GM23338 (cell line): Measurements from ENCODE around the gene SYNPO. TPM values are rescaled to one million over a fixed set of nuclear protein-coding genes. Genes with fewer than 3 reads are reported as not detected.

Experiments
- ATAC-seq: fragments of 200-7000 bp; cut with Tn5 transposase; 3 replicates; pipeline ENCODE4 v1.9.1; 2020
- DNase-seq: peaks from one replicate; pipeline ENCODE4 v3.0.0-alpha.2; 2015; ENCODE audit warnings: low spot score
- H2AFZ ChIP-seq: fragments of 200-600 bp; sonication (generic); 2 replicates; pipeline ENCODE4 v1.8.0; 2016; ENCODE audit warnings: antibody characterized with exemption, mild to moderate bottlenecking, moderate library complexity
- H3F3A ChIP-seq: fragments of 200-600 bp; sonication (generic); replicated peaks from 2 replicates; pipeline ENCODE4 v1.8.0; 2017; ENCODE audit warnings: antibody characterized with exemption, mixed run types, low read depth
- H3K27ac ChIP-seq: fragments of 200-600 bp; sonication (generic); 2 replicates; pipeline ENCODE4 v1.6.1; 2016; ENCODE audit warnings: low read depth
- H3K27me3 ChIP-seq: fragments of 200-600 bp; sonication (generic); 2 replicates; pipeline ENCODE4 v1.8.0; 2016; ENCODE audit warnings: mild to moderate bottlenecking, mixed run types, moderate library complexity; ENCODE audit not compliant: insufficient read depth
- H3K36me3 ChIP-seq: fragments of 200-600 bp; sonication (generic); 2 replicates; pipeline ENCODE4 v1.8.0; 2016; ENCODE audit warnings: mild to moderate bottlenecking; ENCODE audit not compliant: insufficient read depth
- H3K4me1 ChIP-seq: fragments of 200-600 bp; sonication (generic); 2 replicates; pipeline ENCODE4 v1.8.0; 2016; ENCODE audit warnings: mild to moderate bottlenecking, moderate library complexity; ENCODE audit not compliant: insufficient read depth
- H3K4me2 ChIP-seq: fragments of 200-600 bp; sonication (generic); 2 replicates; pipeline ENCODE4 v1.7.1; 2017; ENCODE audit warnings: mixed run types
- H3K4me3 ChIP-seq: fragments of 200-600 bp; sonication (generic); 2 replicates; pipeline ENCODE4 v1.6.1; 2016; ENCODE audit warnings: mixed run types
- H3K79me2 ChIP-seq: fragments of 200-600 bp; sonication (generic); replicated peaks from 2 replicates; pipeline ENCODE4 v1.8.0; 2017; ENCODE audit warnings: mild to moderate bottlenecking; ENCODE audit not compliant: insufficient read depth
- H3K9me2 ChIP-seq: fragments of 200-600 bp; sonication (generic); 2 replicates; pipeline ENCODE4 v1.8.0; 2017; ENCODE audit not compliant: insufficient read depth
- H4K20me1 ChIP-seq: fragments of 200-600 bp; sonication (generic); replicated peaks from 2 replicates; pipeline ENCODE4 v1.8.0; 2017; ENCODE audit warnings: mild to moderate bottlenecking; ENCODE audit not compliant: insufficient read depth
- H3K27ac Mint-ChIP-seq: 2 replicates; pipeline ENCODE4 v1.8.0; 2020; ENCODE audit warnings: inconsistent platforms, mild to moderate bottlenecking, moderate library complexity, mixed read lengths
- H3K27me3 Mint-ChIP-seq: 3 replicates; pipeline ENCODE4 v1.8.0; 2022; ENCODE audit warnings: low read depth, mild to moderate bottlenecking, moderate library complexity, mixed read lengths, inconsistent platforms; ENCODE audit not compliant: insufficient read depth, poor library complexity
- H3K36me3 Mint-ChIP-seq: 3 replicates; pipeline ENCODE4 v1.8.0; 2021; ENCODE audit warnings: low read depth, mild to moderate bottlenecking, inconsistent platforms, moderate library complexity, mixed read lengths
- H3K4me1 Mint-ChIP-seq: 3 replicates; pipeline ENCODE4 v1.8.0; 2020; ENCODE audit warnings: mild to moderate bottlenecking, inconsistent platforms, mixed read lengths
- H3K4me3 Mint-ChIP-seq: 3 replicates; pipeline ENCODE4 v1.8.0; 2021; ENCODE audit warnings: moderate library complexity, mild to moderate bottlenecking, inconsistent platforms, mixed read lengths
- H3K9me3 Mint-ChIP-seq: 3 replicates; pipeline ENCODE4 v1.8.0; 2020; ENCODE audit warnings: moderate library complexity, mild to moderate bottlenecking, inconsistent platforms, mixed read lengths
- CREB1 ChIP-seq: fragments of 250-450 bp; sonication (Bioruptor Pico); IDR thresholded peaks from 2 replicates; pipeline ENCODE4 v1.5.0; 2020; ENCODE audit warnings: low read depth, mild to moderate bottlenecking, moderate library complexity
- EZH2 ChIP-seq: fragments of 200-600 bp; sonication (generic); IDR thresholded peaks from one replicate; pipeline ENCODE4 v1.8.0; 2017; ENCODE audit warnings: antibody characterized with exemption, mild to moderate bottlenecking, low read depth; ENCODE audit not compliant: unreplicated experiment
- EZH2phosphoT487 ChIP-seq: fragments of 200-600 bp; sonication (generic); IDR thresholded peaks from one replicate; pipeline ENCODE4 v1.8.1; 2018; ENCODE audit warnings: antibody characterized with exemption; ENCODE audit not compliant: unreplicated experiment
- JUNB ChIP-seq: IDR thresholded peaks from one replicate; pipeline ENCODE4 v1.6.1; 2016; ENCODE audit warnings: antibody characterized with exemption; ENCODE audit not compliant: unreplicated experiment
- NANOG ChIP-seq: IDR thresholded peaks from 2 replicates; pipeline ENCODE4 v1.6.1; 2016; ENCODE audit warnings: antibody characterized with exemption, borderline replicate concordance
- POLR2AphosphoS5 ChIP-seq: IDR thresholded peaks from 2 replicates; pipeline ENCODE4 v1.6.1; 2016; ENCODE audit warnings: antibody characterized with exemption, low read depth
- STAT1 ChIP-seq: IDR thresholded peaks from one replicate; pipeline ENCODE4 v1.6.1; 2016; ENCODE audit warnings: antibody characterized with exemption; ENCODE audit not compliant: unreplicated experiment
- ZNF114 ChIP-seq: fragments of 250-450 bp; sonication (Bioruptor Pico); IDR thresholded peaks from 2 replicates; pipeline ENCODE4 v1.5.0; 2020; ENCODE audit warnings: mild to moderate bottlenecking, moderate library complexity
- ZNF331 ChIP-seq: fragments of 250-450 bp; sonication (Bioruptor Pico); IDR thresholded peaks from 2 replicates; pipeline ENCODE4 v1.5.0; 2020; ENCODE audit warnings: low read depth, mild to moderate bottlenecking, moderate library complexity
- ZNF462 ChIP-seq: fragments of 250-450 bp; sonication (Bioruptor Pico); IDR thresholded peaks from 2 replicates; pipeline ENCODE4 v1.5.0; 2020; ENCODE audit warnings: mild to moderate bottlenecking, moderate library complexity
- polyA plus RNA-seq: library from polyadenylated mRNA; unstranded; fragments of >200 nt; fragmentation: Nextera tagmentation; extraction: Ambion mirVana; gene quantifications from 2 replicates; pipeline ENCODE4 v1.2.1, GENCODE V29; 2016
- total RNA-seq: library from RNA; depleted of rRNA; stranded (reverse); fragments of >200 nt; shearing (Covaris generic); gene quantifications from 2 replicates; pipeline ENCODE4 v1.2.3, GENCODE V29; 2014
- TF ChIP-seq, protein P1 (sequence below): IDR thresholded peaks from 2 replicates; pipeline ENCODE4 v1.6.1; 2016; ENCODE audit warnings: antibody characterized with exemption
- TF ChIP-seq, protein P2 (sequence below), 2 experiments: fragments of 200-600 bp in 1 of 2; sonication (generic) in 1 of 2; conservative IDR thresholded peaks; 2 replicates each; pipeline versions ENCODE4 v1.5.1 to v1.6.1; 2016 to 2017; ENCODE audit warnings: antibody characterized with exemption in 2 of 2, low read depth in 2 of 2, mild to moderate bottlenecking in 2 of 2, moderate library complexity in 1 of 2
- TF ChIP-seq, protein P3 (sequence below): IDR thresholded peaks from one replicate; pipeline ENCODE4 v1.6.1; 2018; ENCODE audit warnings: antibody characterized with exemption; ENCODE audit not compliant: unreplicated experiment

The SYNPO gene
- total and polyA plus RNA-seq, 2 experiments from 2014 or later: 0.16 to 1.3 TPM

DNA sequence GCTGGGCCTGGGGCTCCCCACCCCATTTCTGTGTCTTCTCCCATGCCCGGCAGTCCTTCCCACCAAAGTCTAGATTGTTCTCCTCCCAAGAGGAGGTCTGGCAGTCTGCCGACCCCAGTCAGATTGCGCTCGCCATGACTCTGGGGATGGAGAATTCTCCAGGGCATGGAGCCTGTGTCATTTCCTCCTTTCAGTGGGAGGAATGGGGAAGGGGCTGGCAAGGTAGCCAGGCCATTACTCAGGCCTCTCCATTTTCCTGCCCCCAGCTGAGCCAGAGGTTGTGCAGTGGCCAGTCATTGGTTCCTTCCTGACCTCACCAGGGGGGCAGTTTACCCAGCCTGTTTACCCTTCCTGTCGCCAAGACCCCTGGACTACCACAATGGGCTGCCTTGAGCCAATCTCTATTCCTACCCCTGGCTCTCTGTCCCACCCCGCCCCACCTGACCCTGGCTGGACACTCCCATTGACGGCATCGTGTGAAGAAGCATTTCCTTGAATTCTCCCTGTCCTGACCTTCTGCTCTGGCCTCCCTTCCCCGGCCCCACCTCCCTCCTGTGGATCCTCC, 628 bp downstream of the SYNPO start:
- Mint-ChIP-seq H3K4me1 (peaks cover 41% of the 10 kb centered on the region), H3K27me3 (peaks cover 8% of the 10 kb centered on the region), H3K36me3 (no peaks in the 10 kb centered on the region), H3K27ac (no peak overlapping the region), H3K9me3 (no peaks in the 10 kb centered on the region), H3K4me3 (no peak overlapping the region)
- Histone ChIP-seq H3K36me3 (no peaks in the 10 kb centered on the region), H3K27ac (no peak overlapping the region), H3K4me2 (no peak overlapping the region), H3K79me2 (no peaks in the 10 kb centered on the region), H3K27me3 (no peaks in the 10 kb centered on the region), H3K4me1 (peaks cover 7% of the 10 kb centered on the region; the same call in 1 of the 2 replicates), H2AFZ (no peak overlapping the region), H3F3A (no peaks in the 10 kb centered on the region), H3K4me3 (no peak overlapping the region), H3K9me2 (no peaks in the 10 kb centered on the region), H4K20me1 (no peaks in the 10 kb centered on the region)
- ATAC-seq: no peak
- no peak for DNase-seq
- no peak for TF ChIP-seq CREB1 (CRISPR knock-in tag)
- no peak for TF ChIP-seq JUNB
- TF ChIP-seq, protein P1, sequence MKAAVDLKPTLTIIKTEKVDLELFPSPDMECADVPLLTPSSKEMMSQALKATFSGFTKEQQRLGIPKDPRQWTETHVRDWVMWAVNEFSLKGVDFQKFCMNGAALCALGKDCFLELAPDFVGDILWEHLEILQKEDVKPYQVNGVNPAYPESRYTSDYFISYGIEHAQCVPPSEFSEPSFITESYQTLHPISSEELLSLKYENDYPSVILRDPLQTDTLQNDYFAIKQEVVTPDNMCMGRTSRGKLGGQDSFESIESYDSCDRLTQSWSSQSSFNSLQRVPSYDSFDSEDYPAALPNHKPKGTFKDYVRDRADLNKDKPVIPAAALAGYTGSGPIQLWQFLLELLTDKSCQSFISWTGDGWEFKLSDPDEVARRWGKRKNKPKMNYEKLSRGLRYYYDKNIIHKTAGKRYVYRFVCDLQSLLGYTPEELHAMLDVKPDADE: no peak
- TF ChIP-seq EZH2: no peak
- TF ChIP-seq ZNF462 (CRISPR knock-in tag): no peak
- no peak for TF ChIP-seq ZNF331 (CRISPR knock-in tag)
- TF ChIP-seq, protein P2, sequence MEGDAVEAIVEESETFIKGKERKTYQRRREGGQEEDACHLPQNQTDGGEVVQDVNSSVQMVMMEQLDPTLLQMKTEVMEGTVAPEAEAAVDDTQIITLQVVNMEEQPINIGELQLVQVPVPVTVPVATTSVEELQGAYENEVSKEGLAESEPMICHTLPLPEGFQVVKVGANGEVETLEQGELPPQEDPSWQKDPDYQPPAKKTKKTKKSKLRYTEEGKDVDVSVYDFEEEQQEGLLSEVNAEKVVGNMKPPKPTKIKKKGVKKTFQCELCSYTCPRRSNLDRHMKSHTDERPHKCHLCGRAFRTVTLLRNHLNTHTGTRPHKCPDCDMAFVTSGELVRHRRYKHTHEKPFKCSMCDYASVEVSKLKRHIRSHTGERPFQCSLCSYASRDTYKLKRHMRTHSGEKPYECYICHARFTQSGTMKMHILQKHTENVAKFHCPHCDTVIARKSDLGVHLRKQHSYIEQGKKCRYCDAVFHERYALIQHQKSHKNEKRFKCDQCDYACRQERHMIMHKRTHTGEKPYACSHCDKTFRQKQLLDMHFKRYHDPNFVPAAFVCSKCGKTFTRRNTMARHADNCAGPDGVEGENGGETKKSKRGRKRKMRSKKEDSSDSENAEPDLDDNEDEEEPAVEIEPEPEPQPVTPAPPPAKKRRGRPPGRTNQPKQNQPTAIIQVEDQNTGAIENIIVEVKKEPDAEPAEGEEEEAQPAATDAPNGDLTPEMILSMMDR (conservative IDR thresholded peaks at IDR 0.05; ENCODE audit: low read depth in 2 of 2): no peak
- TF ChIP-seq EZH2phosphoT487: no peak
- TF ChIP-seq STAT1: no peak
- TF ChIP-seq NANOG: no peak
- TF ChIP-seq, protein P3, sequence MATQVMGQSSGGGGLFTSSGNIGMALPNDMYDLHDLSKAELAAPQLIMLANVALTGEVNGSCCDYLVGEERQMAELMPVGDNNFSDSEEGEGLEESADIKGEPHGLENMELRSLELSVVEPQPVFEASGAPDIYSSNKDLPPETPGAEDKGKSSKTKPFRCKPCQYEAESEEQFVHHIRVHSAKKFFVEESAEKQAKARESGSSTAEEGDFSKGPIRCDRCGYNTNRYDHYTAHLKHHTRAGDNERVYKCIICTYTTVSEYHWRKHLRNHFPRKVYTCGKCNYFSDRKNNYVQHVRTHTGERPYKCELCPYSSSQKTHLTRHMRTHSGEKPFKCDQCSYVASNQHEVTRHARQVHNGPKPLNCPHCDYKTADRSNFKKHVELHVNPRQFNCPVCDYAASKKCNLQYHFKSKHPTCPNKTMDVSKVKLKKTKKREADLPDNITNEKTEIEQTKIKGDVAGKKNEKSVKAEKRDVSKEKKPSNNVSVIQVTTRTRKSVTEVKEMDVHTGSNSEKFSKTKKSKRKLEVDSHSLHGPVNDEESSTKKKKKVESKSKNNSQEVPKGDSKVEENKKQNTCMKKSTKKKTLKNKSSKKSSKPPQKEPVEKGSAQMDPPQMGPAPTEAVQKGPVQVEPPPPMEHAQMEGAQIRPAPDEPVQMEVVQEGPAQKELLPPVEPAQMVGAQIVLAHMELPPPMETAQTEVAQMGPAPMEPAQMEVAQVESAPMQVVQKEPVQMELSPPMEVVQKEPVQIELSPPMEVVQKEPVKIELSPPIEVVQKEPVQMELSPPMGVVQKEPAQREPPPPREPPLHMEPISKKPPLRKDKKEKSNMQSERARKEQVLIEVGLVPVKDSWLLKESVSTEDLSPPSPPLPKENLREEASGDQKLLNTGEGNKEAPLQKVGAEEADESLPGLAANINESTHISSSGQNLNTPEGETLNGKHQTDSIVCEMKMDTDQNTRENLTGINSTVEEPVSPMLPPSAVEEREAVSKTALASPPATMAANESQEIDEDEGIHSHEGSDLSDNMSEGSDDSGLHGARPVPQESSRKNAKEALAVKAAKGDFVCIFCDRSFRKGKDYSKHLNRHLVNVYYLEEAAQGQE: no peak
- no peak for TF ChIP-seq POLR2AphosphoS5
- TF ChIP-seq ZNF114 (CRISPR knock-in tag): no peak
